Measurements from ENCODE around the gene KLHDC7B.
"Not testable (repeated sequence)": the region's sequence is repeated elsewhere in the genome, so short reads cannot be mapped to it uniquely, and the experiment has no call there.

KLHDC7B gene

GRCh38 chr22:50517495-50518260 is 28.0 kb upstream of the KLHDC7B start:
- no peak for DNase-seq (ENCODE audit: low read depth)

- DNase-seq (ENCODE audit: low read depth): no peak
These were observed 27.1 kb upstream of the KLHDC7B start for GRCh38 chr22:50518606-50519005.

GRCh38 chr22:50519151-50519550 is 26.5 kb upstream of the KLHDC7B start:
- no peak for DNase-seq (ENCODE audit: low read depth)

GRCh38 chr22:50520184-50520583 is 25.5 kb upstream of the KLHDC7B start:
- not testable (repeated sequence) for DNase-seq (ENCODE audit: low read depth)

- DNase-seq (ENCODE audit: low read depth): no peak
These were observed 24.8 kb upstream of the KLHDC7B start for GRCh38 chr22:50520826-50521453.

GRCh38 chr22:50521710-50522109 is 24.0 kb upstream of the KLHDC7B start:
- DNase-seq (ENCODE audit: low read depth): no peak

- no peak for DNase-seq (ENCODE audit: low read depth)
These were observed 23.4 kb upstream of the KLHDC7B start for GRCh38 chr22:50522208-50522805.

- no peak for DNase-seq (ENCODE audit: low read depth)
These were observed 22.8 kb upstream of the KLHDC7B start for GRCh38 chr22:50522806-50523438.

- DNase-seq (ENCODE audit: low read depth): no peak
These were observed 22.3 kb upstream of the KLHDC7B start for GRCh38 chr22:50523458-50523805.

GRCh38 chr22:50523806-50524675 is 21.7 kb upstream of the KLHDC7B start:
- no peak for DNase-seq (ENCODE audit: low read depth)

- no peak for DNase-seq (ENCODE audit: low read depth)
These were observed 21.0 kb upstream of the KLHDC7B start for GRCh38 chr22:50524676-50525103.

- peak; percentile 98 for DNase-seq (ENCODE audit: low read depth)
These were observed 20.4 kb upstream of the KLHDC7B start, which contains the start of gene SCO2 for GRCh38 chr22:50525104-50525857. TSS of gene SCO2 (minus strand) at chr22:50525598. CDS start at chr22:50524411, 1,187 bp downstream.

GRCh38 chr22:50525858-50526107 is 19.9 kb upstream of the KLHDC7B start:
- DNase-seq (ENCODE audit: low read depth): no peak

GRCh38 chr22:50526108-50526833 is 19.4 kb upstream of the KLHDC7B start:
- DNase-seq (ENCODE audit: low read depth): peak; percentile 79

GRCh38 chr22:50526834-50527801 is 18.6 kb upstream of the KLHDC7B start:
- peak; percentile 23 for DNase-seq (ENCODE audit: low read depth)

- DNase-seq (ENCODE audit: low read depth): no peak
These were observed 17.6 kb upstream of the KLHDC7B start for GRCh38 chr22:50527921-50528681.

GRCh38 chr22:50528682-50529415 is 16.9 kb upstream of the KLHDC7B start:
- DNase-seq (ENCODE audit: low read depth): no peak

GRCh38 chr22:50529416-50529896 is 16.2 kb upstream of the KLHDC7B start:
- DNase-seq (ENCODE audit: low read depth): peak; percentile 47
